HG03064 (cell line): ENCODE measurements around the gene WNT9A.

Experiments
- ATAC-seq: cut with Tn5 transposase; IDR thresholded peaks from one replicate; pipeline ENCODE4 v1.9.1; 2021; ENCODE audit warnings: low read depth; ENCODE audit not compliant: unreplicated experiment

Gene WNT9A

GRCh38 chr1:227900571-227901051 lies 47.1 kb downstream of the WNT9A start:
- ATAC-seq = no peak

GRCh38 chr1:227899820-227900449 lies 47.8 kb downstream of the WNT9A start:
- no peak for ATAC-seq

GRCh38 chr1:227899141-227899819 lies 48.5 kb downstream of the WNT9A start:
- ATAC-seq = no peak

- no peak for ATAC-seq
These were observed 49.1 kb downstream of the WNT9A start for GRCh38 chr1:227898502-227899140.

GRCh38 chr1:227897704-227898438 lies 49.9 kb downstream of the WNT9A start:
- ATAC-seq = no peak

GRCh38 chr1:227896710-227897655 lies 50.7 kb downstream of the WNT9A start:
- ATAC-seq = no peak

GRCh38 chr1:227895828-227896685 lies 51.7 kb downstream of the WNT9A start:
- ATAC-seq = no peak

GRCh38 chr1:227894831-227895451 lies 52.8 kb downstream of the WNT9A start:
- no peak for ATAC-seq

GRCh38 chr1:227893949-227894721 lies 53.6 kb downstream of the WNT9A start:
- ATAC-seq = no peak

- no peak for ATAC-seq
These were observed 54.3 kb downstream of the WNT9A start for GRCh38 chr1:227893300-227893948.

- ATAC-seq = no peak
These were observed 55.0 kb downstream of the WNT9A start for GRCh38 chr1:227892489-227893299.

GRCh38 chr1:227891955-227892488 lies 55.7 kb downstream of the WNT9A start:
- ATAC-seq = no peak

GRCh38 chr1:227891223-227891954 lies 56.3 kb downstream of the WNT9A start:
- no peak for ATAC-seq

GRCh38 chr1:227890451-227891222 lies 57.1 kb downstream of the WNT9A start:
- no peak for ATAC-seq

- no peak for ATAC-seq
These were observed 57.8 kb downstream of the WNT9A start for GRCh38 chr1:227889863-227890405.
